Kidney (tissue), 14 donors: ENCODE data around the gene MORN1. TPM values are rescaled to one million over a fixed set of nuclear protein-coding genes. Genes with fewer than 3 reads are reported as not detected.

Source experiments
- DNase-seq, 5 donors: peaks; one replicate each; pipeline ENCODE4 v3.0.0-alpha.2; 2013 to 2020
- FAIRE-seq: peaks from 2 replicates; lab custom pipeline; 2012; peaks lifted over from hg19 to GRCh38; lab: Jason Lieb, UNC
- H3K27ac ChIP-seq, 2 donors: one replicate each; pipeline ENCODE4 v1.7.0; 2013; ENCODE audit warnings: low read depth in 2 of 2, low read length in 2 of 2, inconsistent platforms in 1 of 2
- H3K27me3 ChIP-seq: one replicate; pipeline ENCODE4 v1.7.1; 2013; ENCODE audit warnings: low read length, inconsistent platforms; ENCODE audit not compliant: control insufficient read depth, insufficient read depth
- H3K36me3 ChIP-seq, 3 donors: one replicate each; pipeline versions ENCODE4 v1.7.0 to v1.7.1; 2013; ENCODE audit warnings: low read length in 3 of 3, control low read depth in 1 of 3, inconsistent platforms in 1 of 3; ENCODE audit not compliant: insufficient read depth in 3 of 3, control insufficient read depth in 2 of 3
- H3K4me1 ChIP-seq, 3 donors: one replicate each; pipeline versions ENCODE4 v1.7.0 to v1.7.1; 2013; ENCODE audit warnings: low read length in 3 of 3, inconsistent platforms in 1 of 3, low read depth in 1 of 3; ENCODE audit not compliant: control insufficient read depth in 2 of 3, insufficient read depth in 2 of 3
- H3K4me3 ChIP-seq, 3 donors: one replicate each; pipeline versions ENCODE4 v1.7.0 to v1.8.1; 2013; ENCODE audit warnings: low read length in 3 of 3, control low read depth in 1 of 3, inconsistent platforms in 1 of 3
- H3K9ac ChIP-seq, 3 donors: one replicate each; pipeline versions ENCODE4 v1.7.0 to v1.7.1; 2013; ENCODE audit warnings: low read length in 3 of 3, control low read depth in 1 of 3, inconsistent platforms in 1 of 3
- H3K9me3 ChIP-seq, 3 donors: one replicate each; pipeline versions ENCODE4 v1.7.0 to v1.7.1; 2013; ENCODE audit warnings: low read length in 3 of 3, control low read depth in 1 of 3, inconsistent platforms in 1 of 3; ENCODE audit not compliant: control insufficient read depth in 2 of 3, insufficient read depth in 1 of 3
- intact Hi-C: fragments of 100-400 bp; cut with DNase I; formaldehyde crosslinking; loops from one replicate; pipeline ENCODE4 v1.11.1; 2022
- polyA plus RNA-seq: library from polyadenylated mRNA; stranded (reverse); fragments of 350-450 nt; fragmentation: Illumina TruSeq; extraction: RNeasy Lipid Tissue Mini Kit (QIAGEN cat#74804); gene quantifications from one replicate; pipeline ENCODE4 v1.2.3, GENCODE V29; 2014; ENCODE audit warnings: low read depth, low replicate concordance; ENCODE audit not compliant: insufficient read depth
- total RNA-seq: library from RNA; stranded (reverse); fragmentation: NEBNext Ultra II Directional; extraction: Animal tissue kit (Norgen Biotek cat#: 25700); gene quantifications from one replicate; pipeline ENCODE4 v1.2.1, GENCODE V29; 2021
- TF ChIP-seq, protein P1 (sequence below): IDR thresholded peaks from 3 replicates; pipeline ENCODE4 v1.5.1; 2012; ENCODE audit warnings: mild to moderate bottlenecking, moderate library complexity, borderline replicate concordance; ENCODE audit not compliant: insufficient read depth; ENCODE audit errors: extremely low read depth
- donor health status: control.
- donor health status: control.
- donor health status: control.
- donor health status: control.
- donor health status: control.
- donor health status: DM: yes; HTN: yes; CAD: no.
- donor health status: Normal renal cell carcinoma (clear cell type).

MORN1 gene
- total and polyA plus RNA-seq, 2 donors from 2014 or later = 9.0 to 24.7 TPM

DNA sequence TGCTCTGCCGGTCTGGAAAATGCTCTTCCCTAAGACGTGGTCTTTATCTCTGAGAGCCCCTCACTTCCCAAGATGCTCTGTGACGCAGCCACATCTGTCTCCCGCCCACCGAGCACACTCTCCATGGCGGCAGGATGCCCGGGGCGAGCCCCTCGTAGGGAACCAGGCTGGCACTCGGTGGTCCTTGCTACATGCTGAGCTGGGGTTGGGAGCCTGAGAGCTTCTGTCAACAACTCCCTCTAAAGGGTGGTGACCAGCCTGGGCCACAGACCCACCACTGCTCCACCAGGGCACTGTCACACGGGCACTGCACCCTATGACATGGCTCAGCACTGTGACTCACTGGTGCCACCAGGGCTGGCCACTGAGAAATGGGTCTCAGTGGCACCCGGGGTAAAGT, 18.4 kb upstream of the MORN1 start:
- H3K4me1 ChIP-seq = peaks cover 0 to 23% (median 12%) of the 10 kb centered on the region in 3 donors
- H3K27ac ChIP-seq = no peak overlapping the region
- no peak overlapping the region for H3K4me3 ChIP-seq
- intact Hi-C loops = loop anchor here (10.0 kb wide), 1 partner anchor 135 kb away; no protein-coding TSS in a partner anchor
- H3K36me3 ChIP-seq = peaks cover 0 to 13% (median 6%) of the 10 kb centered on the region in 3 donors
- no peak overlapping the region for H3K9ac ChIP-seq
- no peaks in the 10 kb centered on the region for H3K27me3 ChIP-seq
- FAIRE-seq (no peak), DNase-seq (no peak)
- TF ChIP-seq, protein P1, sequence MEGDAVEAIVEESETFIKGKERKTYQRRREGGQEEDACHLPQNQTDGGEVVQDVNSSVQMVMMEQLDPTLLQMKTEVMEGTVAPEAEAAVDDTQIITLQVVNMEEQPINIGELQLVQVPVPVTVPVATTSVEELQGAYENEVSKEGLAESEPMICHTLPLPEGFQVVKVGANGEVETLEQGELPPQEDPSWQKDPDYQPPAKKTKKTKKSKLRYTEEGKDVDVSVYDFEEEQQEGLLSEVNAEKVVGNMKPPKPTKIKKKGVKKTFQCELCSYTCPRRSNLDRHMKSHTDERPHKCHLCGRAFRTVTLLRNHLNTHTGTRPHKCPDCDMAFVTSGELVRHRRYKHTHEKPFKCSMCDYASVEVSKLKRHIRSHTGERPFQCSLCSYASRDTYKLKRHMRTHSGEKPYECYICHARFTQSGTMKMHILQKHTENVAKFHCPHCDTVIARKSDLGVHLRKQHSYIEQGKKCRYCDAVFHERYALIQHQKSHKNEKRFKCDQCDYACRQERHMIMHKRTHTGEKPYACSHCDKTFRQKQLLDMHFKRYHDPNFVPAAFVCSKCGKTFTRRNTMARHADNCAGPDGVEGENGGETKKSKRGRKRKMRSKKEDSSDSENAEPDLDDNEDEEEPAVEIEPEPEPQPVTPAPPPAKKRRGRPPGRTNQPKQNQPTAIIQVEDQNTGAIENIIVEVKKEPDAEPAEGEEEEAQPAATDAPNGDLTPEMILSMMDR = no peak
- H3K9me3 ChIP-seq = no peaks in the 10 kb centered on the region

DNA sequence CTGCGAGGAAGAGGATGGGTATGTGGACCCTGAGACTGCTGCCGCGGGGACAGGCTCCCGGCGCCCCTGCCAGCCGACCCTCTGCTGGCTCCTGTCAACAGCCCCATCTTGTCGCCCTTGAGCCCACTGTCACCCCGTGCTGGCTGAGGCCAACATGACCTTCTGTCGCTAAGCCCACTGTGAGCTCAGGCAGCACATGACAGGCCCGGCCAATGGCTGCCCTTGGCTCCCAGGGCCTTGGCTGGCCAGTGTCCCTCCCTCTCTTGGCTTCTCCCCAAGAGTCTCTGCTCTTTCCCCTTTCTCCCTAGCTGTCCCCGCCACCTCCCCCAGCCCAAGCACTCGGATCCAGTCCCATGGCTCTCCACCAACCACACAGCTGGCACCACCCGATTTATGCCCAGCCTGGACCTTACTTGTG, 17.5 kb upstream of the MORN1 start:
- H3K4me3 ChIP-seq = no peak overlapping the region
- DNase-seq = no peak
- no peak overlapping the region for H3K9ac ChIP-seq
- no peaks in the 10 kb centered on the region for H3K9me3 ChIP-seq
- H3K36me3 ChIP-seq = peaks cover 2 to 16% (median 8%) of the 10 kb centered on the region in 3 donors
- no peak for FAIRE-seq
- H3K27ac ChIP-seq = no peak overlapping the region
- no peaks in the 10 kb centered on the region for H3K27me3 ChIP-seq
- peaks cover 0 to 18% (median 7%) of the 10 kb centered on the region in 3 donors for H3K4me1 ChIP-seq
- TF ChIP-seq, protein P1 = no peak
- intact Hi-C loops = no loop called here

DNA sequence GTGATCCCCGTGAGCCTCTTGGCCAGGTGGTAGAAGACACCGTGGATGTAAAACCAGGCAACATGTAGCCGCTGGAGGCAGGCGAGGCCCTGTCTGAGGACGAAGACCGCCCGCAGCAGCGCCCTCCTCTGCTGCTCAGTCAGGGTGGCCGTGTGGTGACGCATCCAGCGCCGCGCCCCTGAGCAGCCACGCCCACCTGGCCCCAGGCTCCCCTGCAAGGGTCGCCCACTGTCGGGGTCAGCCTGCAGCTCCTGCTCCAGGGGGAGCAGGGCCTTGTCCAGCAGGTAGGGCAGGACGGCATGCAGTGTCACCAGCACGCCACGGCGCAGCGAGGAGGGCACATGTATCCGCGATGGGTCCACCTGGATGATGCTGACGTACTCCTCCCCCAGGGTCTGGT, 17.1 kb upstream of the MORN1 start:
- TF ChIP-seq, protein P1 = no peak
- intact Hi-C loops = no loop called here

DNA sequence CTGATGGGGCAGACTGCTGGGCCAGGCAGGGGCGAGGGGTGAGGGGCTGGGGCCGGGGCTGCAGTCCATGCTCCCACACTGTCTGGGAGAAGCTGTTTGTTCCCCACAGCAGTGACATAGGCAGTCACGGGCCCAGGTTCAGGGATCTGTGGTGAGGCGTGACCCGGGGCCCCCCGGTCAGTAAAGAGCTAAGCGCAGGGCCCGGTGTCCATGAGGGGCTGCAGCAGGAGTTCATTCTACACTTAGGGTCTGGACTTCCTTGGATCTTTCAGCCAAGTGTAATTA, 16.6 kb upstream of the MORN1 start:
- DNase-seq = no peak

More for the DNA sequence above, 17.1 kb upstream of the MORN1 start:
- Histone ChIP-seq H3K36me3 (peaks cover 2 to 16% (median 10%) of the 10 kb centered on the region in 3 donors), H3K9me3 (no peaks in the 10 kb centered on the region), H3K4me1 (peaks cover 0 to 14% (median 3%) of the 10 kb centered on the region in 3 donors), H3K27me3 (no peaks in the 10 kb centered on the region), H3K27ac (no peak overlapping the region), H3K4me3 (no peak overlapping the region), H3K9ac (no peak overlapping the region)
- FAIRE-seq = no peak
- peak in 1 of 5 donors; percentile 77 for DNase-seq

More for the DNA sequence above, 16.6 kb upstream of the MORN1 start:
- Histone ChIP-seq H3K36me3 (peaks cover 2 to 21% (median 12%) of the 10 kb centered on the region in 3 donors), H3K27me3 (no peaks in the 10 kb centered on the region), H3K9me3 (no peaks in the 10 kb centered on the region), H3K27ac (no peak overlapping the region), H3K4me3 (no peak overlapping the region), H3K4me1 (peaks cover 0 to 8% (median 0%) of the 10 kb centered on the region in 3 donors), H3K9ac (no peak overlapping the region)
- intact Hi-C loops = no loop called here
- no peak for FAIRE-seq
- TF ChIP-seq, protein P1 = no peak
